GM03348 (cell line): ENCODE data around the gene TMEM117.
"Not testable (repeated sequence)": the region's sequence is repeated elsewhere in the genome, so short reads cannot be mapped to it uniquely, and the experiment has no call there.

Source experiments
- DNase-seq: peaks from one replicate; pipeline ENCODE4 v3.0.0; 2012; ENCODE audit warnings: low spot score

TMEM117 gene

DNA sequence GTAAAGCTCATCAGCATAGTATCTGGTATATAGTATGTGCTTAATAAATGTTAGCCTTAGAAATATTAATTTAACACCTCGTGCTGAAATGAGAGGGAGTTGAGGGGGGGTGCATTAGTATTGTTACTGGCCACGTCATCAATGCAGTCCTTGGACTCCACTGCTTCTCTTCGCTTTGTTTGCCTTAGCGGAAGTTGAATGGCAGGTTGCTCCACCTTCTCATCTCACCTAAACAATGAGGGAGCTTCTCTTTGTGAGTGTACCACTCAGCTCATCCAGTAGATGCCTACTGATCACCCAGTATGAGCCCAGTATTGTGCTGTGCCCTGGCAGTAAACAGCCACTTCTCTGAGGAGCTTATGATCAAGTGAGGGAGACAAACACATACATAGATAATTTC, 4.5 kb downstream of the TMEM117 start:
- DNase-seq, result no peak

- no peak for DNase-seq
These were observed 5.4 kb downstream of the TMEM117 start for GRCh38 chr12:43841253-43841652.

- no peak for DNase-seq
These were observed 6.4 kb downstream of the TMEM117 start for GRCh38 chr12:43842259-43842658.

DNA sequence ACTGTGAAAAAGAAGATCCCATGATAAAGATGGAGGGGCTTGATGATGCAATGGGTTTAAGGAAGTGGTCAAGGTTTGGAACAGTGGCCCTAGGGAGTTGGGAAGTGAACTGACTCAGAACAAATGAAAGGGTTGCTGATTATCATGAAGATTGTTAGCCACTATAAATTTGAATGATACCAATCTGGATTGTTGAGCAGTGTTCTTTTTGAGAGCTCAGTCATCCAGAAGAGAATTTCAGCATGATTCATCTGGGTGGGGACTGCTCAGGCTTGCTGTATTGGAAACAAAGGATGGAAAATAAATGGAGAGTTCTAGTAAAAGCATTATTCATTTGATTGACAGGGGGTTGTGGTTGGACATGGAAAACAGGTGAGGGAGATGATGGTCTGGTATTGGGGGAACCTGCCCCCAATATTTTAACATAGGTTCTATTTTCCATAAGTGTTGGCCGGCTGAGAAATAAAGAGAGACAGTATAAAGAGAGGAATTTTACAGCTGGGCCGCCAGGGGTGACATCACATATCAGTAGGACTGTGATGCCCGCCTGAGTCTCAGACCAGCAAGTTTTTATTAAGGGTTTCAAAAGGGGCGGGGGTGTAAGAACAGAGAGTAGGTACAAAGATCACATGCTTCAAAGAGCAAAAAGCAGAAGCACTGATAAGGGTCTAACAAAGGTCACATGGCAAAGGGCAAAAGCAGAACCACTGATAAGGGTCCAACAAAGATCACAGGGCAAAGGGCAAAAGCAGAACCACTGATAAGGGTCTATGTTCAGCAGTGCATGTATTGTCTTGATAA, 11.7 kb downstream of the TMEM117 start:
- peak; percentile 55 for DNase-seq

DNA sequence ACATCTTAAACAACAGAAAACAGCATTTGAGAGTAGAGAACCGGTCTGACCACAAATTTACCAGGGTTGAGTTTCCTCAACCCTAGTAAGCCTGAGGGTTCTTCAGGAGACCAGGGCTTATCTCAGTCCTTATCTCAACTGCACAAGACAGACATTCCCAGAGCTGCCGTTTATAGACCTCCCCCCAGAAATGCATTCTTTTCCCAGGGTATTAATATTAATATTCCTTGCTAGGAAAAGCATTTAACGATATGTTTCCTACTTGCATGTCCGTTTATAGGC, 12.3 kb downstream of the TMEM117 start:
- no peak for DNase-seq

GRCh38 chr12:43848786-43849185, 12.9 kb downstream of the TMEM117 start:
- DNase-seq, result no peak

- DNase-seq, result no peak
These were observed 16.9 kb downstream of the TMEM117 start for GRCh38 chr12:43852744-43853143.

- DNase-seq, result no peak
These were observed 21.1 kb downstream of the TMEM117 start for GRCh38 chr12:43856972-43857371.

DNA sequence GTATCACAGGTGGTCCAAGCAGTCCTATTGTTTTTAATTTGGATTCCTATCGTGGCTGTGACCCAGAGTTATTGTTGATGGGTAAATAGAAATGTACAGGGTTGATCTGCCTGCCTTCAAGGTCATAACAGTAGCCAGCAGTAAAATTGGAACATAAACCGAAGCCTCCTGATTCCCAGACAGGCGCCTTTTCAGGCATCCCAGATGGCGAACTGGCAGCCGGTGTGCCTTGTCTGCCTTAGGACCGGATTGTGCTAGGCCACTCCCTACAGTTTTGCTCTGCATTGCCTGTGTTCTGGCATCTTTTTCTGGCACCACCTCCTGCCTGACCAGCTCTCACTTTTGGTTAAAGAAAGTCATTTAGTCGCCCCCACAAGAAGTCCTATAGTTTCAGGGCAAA, 22.2 kb downstream of the TMEM117 start:
- DNase-seq, result no peak

DNA sequence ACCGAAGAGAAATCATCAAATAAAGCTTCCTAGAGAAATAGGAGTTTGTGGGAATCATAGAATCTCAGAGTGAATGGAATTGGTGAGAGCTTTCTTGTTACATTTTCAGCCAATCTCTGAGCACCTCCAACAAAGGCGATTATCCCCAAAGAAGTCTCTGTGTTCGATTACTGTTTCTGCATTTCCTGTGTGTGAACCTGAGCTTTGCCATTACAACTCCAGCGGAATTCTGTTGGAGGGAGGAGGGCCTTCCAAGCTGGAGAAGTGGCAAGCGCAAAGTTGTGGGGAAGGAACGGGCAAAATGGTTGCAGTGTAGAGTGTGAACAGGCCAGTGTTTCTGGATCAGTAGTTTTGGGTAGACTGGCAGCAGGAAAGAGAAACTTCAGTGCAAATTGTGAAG, 23.1 kb downstream of the TMEM117 start:
- no peak for DNase-seq

- DNase-seq, result no peak
These were observed 25.3 kb downstream of the TMEM117 start for GRCh38 chr12:43861015-43861839.

DNA sequence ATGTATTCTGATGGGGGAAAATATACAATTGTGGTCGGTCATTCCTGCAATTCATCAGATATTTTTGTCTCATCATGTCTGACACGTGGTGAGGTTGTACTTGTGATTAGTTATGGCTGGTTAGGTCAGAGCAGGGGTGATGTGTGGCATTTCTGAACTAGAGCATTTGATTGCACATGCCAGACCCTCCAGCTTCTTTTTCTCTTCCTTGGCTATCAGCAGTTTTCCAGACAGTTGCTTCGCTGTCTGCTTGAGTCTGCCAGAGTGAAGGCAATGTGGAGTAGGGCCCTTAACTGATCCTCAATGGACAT, 25.9 kb downstream of the TMEM117 start:
- no peak for DNase-seq

- DNase-seq, result no peak
These were observed 28.0 kb downstream of the TMEM117 start for GRCh38 chr12:43863770-43864366.

DNA sequence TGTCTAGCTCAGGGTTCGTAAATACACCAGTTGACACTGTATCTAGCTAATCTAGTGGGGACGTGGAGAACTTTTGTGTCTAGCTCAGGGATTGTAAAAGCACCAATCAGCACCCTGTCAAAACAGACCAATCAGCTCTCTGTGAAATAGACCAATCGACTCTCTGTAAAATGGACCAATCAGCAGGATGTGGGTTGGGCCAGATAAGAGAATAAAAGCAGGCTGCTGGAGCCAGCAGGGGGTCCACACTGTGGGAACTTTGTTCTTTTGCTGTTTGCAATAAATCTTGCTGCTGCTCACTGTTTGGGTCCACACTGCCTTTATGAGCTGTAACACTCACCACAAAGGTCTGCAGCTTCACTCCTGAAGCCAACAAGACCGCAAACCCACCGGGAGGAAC, 28.7 kb downstream of the TMEM117 start:
- DNase-seq, result not testable (repeated sequence)

GRCh38 chr12:43869184-43869583, 33.3 kb downstream of the TMEM117 start:
- no peak for DNase-seq

GRCh38 chr12:43869765-43870164, 33.9 kb downstream of the TMEM117 start:
- DNase-seq, result not testable (repeated sequence)

- DNase-seq, result not testable (repeated sequence)
These were observed 35.4 kb downstream of the TMEM117 start for GRCh38 chr12:43871258-43871657.

- DNase-seq, result no peak
These were observed 36.5 kb downstream of the TMEM117 start for GRCh38 chr12:43872396-43872795.

GRCh38 chr12:43878050-43878449, 42.2 kb downstream of the TMEM117 start:
- DNase-seq, result no peak

DNA sequence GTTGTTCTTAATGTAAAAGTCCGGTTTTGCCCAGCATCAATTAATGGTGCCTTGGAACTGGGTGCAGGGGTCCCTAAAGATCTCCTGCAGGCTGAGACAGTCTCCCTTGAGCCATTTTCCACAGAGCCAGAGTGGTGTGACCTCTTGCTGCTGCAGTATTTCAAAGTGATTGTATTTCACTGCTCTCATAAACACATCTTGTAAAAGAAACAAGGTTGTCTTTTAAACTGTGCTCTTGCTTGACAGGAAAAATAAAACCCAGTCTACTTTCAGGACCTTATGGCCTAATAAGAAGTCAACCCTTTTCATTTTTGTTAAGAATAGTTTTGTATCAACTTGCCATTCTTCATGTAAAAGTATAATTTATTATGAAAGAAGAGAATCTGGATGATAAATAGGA, 44.7 kb downstream of the TMEM117 start:
- no peak for DNase-seq

DNA sequence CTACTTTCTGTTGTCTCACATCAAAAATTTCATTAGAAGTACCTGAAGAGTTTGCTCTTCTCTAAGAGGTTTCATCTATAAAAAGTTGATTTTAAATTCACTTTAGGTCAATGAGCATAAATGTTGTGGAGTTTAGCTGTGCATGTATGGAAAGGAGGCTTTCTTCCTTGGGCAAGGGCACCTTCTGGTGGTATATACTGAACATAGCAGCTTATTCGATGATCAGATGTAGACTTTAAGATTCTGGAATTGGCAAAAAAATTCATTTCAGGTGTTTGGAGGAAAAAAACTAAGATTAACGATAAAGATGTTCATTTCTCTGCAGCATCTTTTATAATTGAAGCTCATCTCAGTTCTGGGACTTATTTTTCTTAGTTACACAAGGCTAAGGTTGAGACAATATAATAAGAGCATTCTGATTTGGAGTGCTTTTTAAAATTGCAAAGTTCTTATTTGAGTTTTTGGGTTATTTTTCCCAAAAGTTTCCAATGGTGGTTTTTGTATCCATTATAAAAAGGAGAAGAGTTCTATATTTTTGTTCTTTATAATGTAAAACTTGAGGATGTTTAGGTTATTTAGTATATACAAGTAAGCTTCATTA, 46.8 kb downstream of the TMEM117 start:
- peak; percentile 79 for DNase-seq

DNA sequence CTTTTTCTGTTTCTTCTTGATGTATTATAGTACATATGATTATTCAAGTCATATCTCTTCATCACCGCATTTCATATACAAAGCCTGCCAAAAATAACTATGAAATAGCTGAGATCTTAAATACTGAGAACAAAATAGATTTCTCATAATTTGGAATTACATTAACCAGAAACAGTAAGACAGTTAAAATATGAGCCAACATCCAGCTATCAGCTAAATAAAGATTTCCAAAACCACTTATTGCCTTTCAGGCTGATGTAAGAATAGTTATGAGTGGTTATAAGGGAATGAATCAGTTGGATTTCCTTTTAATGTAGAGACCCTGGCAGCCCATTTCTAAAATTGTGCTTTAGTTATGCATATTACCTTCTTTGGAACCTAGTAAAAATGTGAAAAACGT, 47.4 kb downstream of the TMEM117 start:
- no peak for DNase-seq

DNA sequence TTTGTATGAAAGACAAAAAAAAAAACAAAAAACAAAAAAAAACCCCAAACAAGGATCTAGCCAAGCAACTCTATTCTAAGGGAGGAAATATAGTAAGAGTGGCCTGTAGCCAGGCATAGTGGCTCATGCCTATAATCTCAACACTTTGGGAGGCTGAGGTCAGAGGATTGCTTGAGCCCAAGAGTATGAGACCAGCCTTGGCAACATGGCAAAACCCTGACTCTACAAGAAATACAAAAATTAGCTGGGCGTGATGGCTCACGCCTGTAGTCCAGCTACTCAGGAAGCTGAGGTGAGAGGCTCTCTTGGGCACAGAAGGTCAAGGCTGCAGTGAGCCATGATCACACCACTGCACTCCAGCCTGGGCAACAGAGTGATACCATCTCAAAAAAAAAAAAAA, 47.9 kb downstream of the TMEM117 start:
- no peak for DNase-seq
